GM23338 (cell line): ENCODE data around the gene TASOR2. TPM values are rescaled to one million over a fixed set of nuclear protein-coding genes. Genes with fewer than 3 reads are reported as not detected.

ENCODE experiments used
- ATAC-seq: fragments of 200-7000 bp; cut with Tn5 transposase; 3 replicates; pipeline ENCODE4 v1.9.1; 2020
- DNase-seq: peaks from one replicate; pipeline ENCODE4 v3.0.0-alpha.2; 2015; ENCODE audit warnings: low spot score
- H2AFZ ChIP-seq: fragments of 200-600 bp; sonication (generic); 2 replicates; pipeline ENCODE4 v1.8.0; 2016; ENCODE audit warnings: antibody characterized with exemption, mild to moderate bottlenecking, moderate library complexity
- H3F3A ChIP-seq: fragments of 200-600 bp; sonication (generic); replicated peaks from 2 replicates; pipeline ENCODE4 v1.8.0; 2017; ENCODE audit warnings: antibody characterized with exemption, mixed run types, low read depth
- H3K27ac ChIP-seq: fragments of 200-600 bp; sonication (generic); 2 replicates; pipeline ENCODE4 v1.6.1; 2016; ENCODE audit warnings: low read depth
- H3K27me3 ChIP-seq: fragments of 200-600 bp; sonication (generic); 2 replicates; pipeline ENCODE4 v1.8.0; 2016; ENCODE audit warnings: mild to moderate bottlenecking, mixed run types, moderate library complexity; ENCODE audit not compliant: insufficient read depth
- H3K36me3 ChIP-seq: fragments of 200-600 bp; sonication (generic); 2 replicates; pipeline ENCODE4 v1.8.0; 2016; ENCODE audit warnings: mild to moderate bottlenecking; ENCODE audit not compliant: insufficient read depth
- H3K4me1 ChIP-seq: fragments of 200-600 bp; sonication (generic); 2 replicates; pipeline ENCODE4 v1.8.0; 2016; ENCODE audit warnings: mild to moderate bottlenecking, moderate library complexity; ENCODE audit not compliant: insufficient read depth
- H3K4me2 ChIP-seq: fragments of 200-600 bp; sonication (generic); 2 replicates; pipeline ENCODE4 v1.7.1; 2017; ENCODE audit warnings: mixed run types
- H3K4me3 ChIP-seq: fragments of 200-600 bp; sonication (generic); 2 replicates; pipeline ENCODE4 v1.6.1; 2016; ENCODE audit warnings: mixed run types
- H3K79me2 ChIP-seq: fragments of 200-600 bp; sonication (generic); replicated peaks from 2 replicates; pipeline ENCODE4 v1.8.0; 2017; ENCODE audit warnings: mild to moderate bottlenecking; ENCODE audit not compliant: insufficient read depth
- H3K9me2 ChIP-seq: fragments of 200-600 bp; sonication (generic); 2 replicates; pipeline ENCODE4 v1.8.0; 2017; ENCODE audit not compliant: insufficient read depth
- H4K20me1 ChIP-seq: fragments of 200-600 bp; sonication (generic); replicated peaks from 2 replicates; pipeline ENCODE4 v1.8.0; 2017; ENCODE audit warnings: mild to moderate bottlenecking; ENCODE audit not compliant: insufficient read depth
- H3K27ac Mint-ChIP-seq: 2 replicates; pipeline ENCODE4 v1.8.0; 2020; ENCODE audit warnings: inconsistent platforms, mild to moderate bottlenecking, moderate library complexity, mixed read lengths
- H3K27me3 Mint-ChIP-seq: 3 replicates; pipeline ENCODE4 v1.8.0; 2022; ENCODE audit warnings: low read depth, mild to moderate bottlenecking, moderate library complexity, mixed read lengths, inconsistent platforms; ENCODE audit not compliant: insufficient read depth, poor library complexity
- H3K36me3 Mint-ChIP-seq: 3 replicates; pipeline ENCODE4 v1.8.0; 2021; ENCODE audit warnings: low read depth, mild to moderate bottlenecking, inconsistent platforms, moderate library complexity, mixed read lengths
- H3K4me1 Mint-ChIP-seq: 3 replicates; pipeline ENCODE4 v1.8.0; 2020; ENCODE audit warnings: mild to moderate bottlenecking, inconsistent platforms, mixed read lengths
- H3K4me3 Mint-ChIP-seq: 3 replicates; pipeline ENCODE4 v1.8.0; 2021; ENCODE audit warnings: moderate library complexity, mild to moderate bottlenecking, inconsistent platforms, mixed read lengths
- H3K9me3 Mint-ChIP-seq: 3 replicates; pipeline ENCODE4 v1.8.0; 2020; ENCODE audit warnings: moderate library complexity, mild to moderate bottlenecking, inconsistent platforms, mixed read lengths
- CREB1 ChIP-seq: fragments of 250-450 bp; sonication (Bioruptor Pico); IDR thresholded peaks from 2 replicates; pipeline ENCODE4 v1.5.0; 2020; ENCODE audit warnings: low read depth, mild to moderate bottlenecking, moderate library complexity
- EZH2 ChIP-seq: fragments of 200-600 bp; sonication (generic); IDR thresholded peaks from one replicate; pipeline ENCODE4 v1.8.0; 2017; ENCODE audit warnings: antibody characterized with exemption, mild to moderate bottlenecking, low read depth; ENCODE audit not compliant: unreplicated experiment
- EZH2phosphoT487 ChIP-seq: fragments of 200-600 bp; sonication (generic); IDR thresholded peaks from one replicate; pipeline ENCODE4 v1.8.1; 2018; ENCODE audit warnings: antibody characterized with exemption; ENCODE audit not compliant: unreplicated experiment
- NANOG ChIP-seq: IDR thresholded peaks from 2 replicates; pipeline ENCODE4 v1.6.1; 2016; ENCODE audit warnings: antibody characterized with exemption, borderline replicate concordance
- POLR2AphosphoS5 ChIP-seq: IDR thresholded peaks from 2 replicates; pipeline ENCODE4 v1.6.1; 2016; ENCODE audit warnings: antibody characterized with exemption, low read depth
- STAT1 ChIP-seq: IDR thresholded peaks from one replicate; pipeline ENCODE4 v1.6.1; 2016; ENCODE audit warnings: antibody characterized with exemption; ENCODE audit not compliant: unreplicated experiment
- ZNF114 ChIP-seq: fragments of 250-450 bp; sonication (Bioruptor Pico); IDR thresholded peaks from 2 replicates; pipeline ENCODE4 v1.5.0; 2020; ENCODE audit warnings: mild to moderate bottlenecking, moderate library complexity
- ZNF331 ChIP-seq: fragments of 250-450 bp; sonication (Bioruptor Pico); IDR thresholded peaks from 2 replicates; pipeline ENCODE4 v1.5.0; 2020; ENCODE audit warnings: low read depth, mild to moderate bottlenecking, moderate library complexity
- polyA plus RNA-seq: library from polyadenylated mRNA; unstranded; fragments of >200 nt; fragmentation: Nextera tagmentation; extraction: Ambion mirVana; gene quantifications from 2 replicates; pipeline ENCODE4 v1.2.1, GENCODE V29; 2016
- total RNA-seq: library from RNA; depleted of rRNA; stranded (reverse); fragments of >200 nt; shearing (Covaris generic); gene quantifications from 2 replicates; pipeline ENCODE4 v1.2.3, GENCODE V29; 2014
- TF ChIP-seq, protein P1 (sequence below): fragments of 250-450 bp; sonication (Bioruptor Pico); IDR thresholded peaks from 2 replicates; pipeline ENCODE4 v1.5.0; 2020; ENCODE audit warnings: mild to moderate bottlenecking, moderate library complexity
- TF ChIP-seq, protein P2 (sequence below): IDR thresholded peaks from one replicate; pipeline ENCODE4 v1.6.1; 2018; ENCODE audit warnings: antibody characterized with exemption; ENCODE audit not compliant: unreplicated experiment
- TF ChIP-seq, protein P3 (sequence below), 2 experiments: fragments of 200-600 bp in 1 of 2; sonication (generic) in 1 of 2; conservative IDR thresholded peaks; 2 replicates each; pipeline versions ENCODE4 v1.5.1 to v1.6.1; 2016 to 2017; ENCODE audit warnings: antibody characterized with exemption in 2 of 2, low read depth in 2 of 2, mild to moderate bottlenecking in 2 of 2, moderate library complexity in 1 of 2

TASOR2 gene
- total and polyA plus RNA-seq, 2 experiments from 2014 or later = 45.2 to 110 TPM

DNA sequence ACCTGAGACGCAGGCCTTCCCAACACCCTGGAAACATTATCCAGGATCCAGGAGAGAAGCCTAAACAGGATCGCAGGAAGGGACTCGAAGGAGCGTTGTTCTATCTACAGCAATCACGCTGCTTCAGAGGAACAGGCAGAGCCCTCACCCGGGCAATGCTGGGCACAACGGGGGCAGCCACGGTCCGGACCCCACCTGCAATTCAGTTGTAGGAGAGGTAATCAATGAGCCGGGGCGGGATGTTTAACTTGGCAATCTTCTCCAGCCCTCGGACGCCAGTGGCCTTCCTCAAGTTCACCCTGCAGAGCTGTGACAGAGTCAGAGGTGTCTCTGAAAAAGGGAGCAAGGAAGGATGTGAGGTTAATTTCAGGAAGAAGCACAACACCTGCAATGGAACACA lies 44.1 kb upstream of the TASOR2 start:
- Histone ChIP-seq H3K9me2 (no peaks in the 10 kb centered on the region), H3K4me1 (no peaks in the 10 kb centered on the region), H4K20me1 (no peaks in the 10 kb centered on the region), H3K4me2 (no peak overlapping the region), H3K79me2 (no peaks in the 10 kb centered on the region), H3K36me3 (no peaks in the 10 kb centered on the region), H2AFZ (no peak overlapping the region), H3K27ac (no peak overlapping the region), H3F3A (no peaks in the 10 kb centered on the region), H3K27me3 (no peaks in the 10 kb centered on the region), H3K4me3 (no peak overlapping the region)
- Mint-ChIP-seq H3K36me3 (peaks cover 47% of the 10 kb centered on the region), H3K4me1 (no peaks in the 10 kb centered on the region), H3K27me3 (peaks cover 9% of the 10 kb centered on the region), H3K27ac (no peak overlapping the region), H3K9me3 (no peaks in the 10 kb centered on the region), H3K4me3 (no peak overlapping the region)
- no peak for DNase-seq
- TF ChIP-seq, protein P1, sequence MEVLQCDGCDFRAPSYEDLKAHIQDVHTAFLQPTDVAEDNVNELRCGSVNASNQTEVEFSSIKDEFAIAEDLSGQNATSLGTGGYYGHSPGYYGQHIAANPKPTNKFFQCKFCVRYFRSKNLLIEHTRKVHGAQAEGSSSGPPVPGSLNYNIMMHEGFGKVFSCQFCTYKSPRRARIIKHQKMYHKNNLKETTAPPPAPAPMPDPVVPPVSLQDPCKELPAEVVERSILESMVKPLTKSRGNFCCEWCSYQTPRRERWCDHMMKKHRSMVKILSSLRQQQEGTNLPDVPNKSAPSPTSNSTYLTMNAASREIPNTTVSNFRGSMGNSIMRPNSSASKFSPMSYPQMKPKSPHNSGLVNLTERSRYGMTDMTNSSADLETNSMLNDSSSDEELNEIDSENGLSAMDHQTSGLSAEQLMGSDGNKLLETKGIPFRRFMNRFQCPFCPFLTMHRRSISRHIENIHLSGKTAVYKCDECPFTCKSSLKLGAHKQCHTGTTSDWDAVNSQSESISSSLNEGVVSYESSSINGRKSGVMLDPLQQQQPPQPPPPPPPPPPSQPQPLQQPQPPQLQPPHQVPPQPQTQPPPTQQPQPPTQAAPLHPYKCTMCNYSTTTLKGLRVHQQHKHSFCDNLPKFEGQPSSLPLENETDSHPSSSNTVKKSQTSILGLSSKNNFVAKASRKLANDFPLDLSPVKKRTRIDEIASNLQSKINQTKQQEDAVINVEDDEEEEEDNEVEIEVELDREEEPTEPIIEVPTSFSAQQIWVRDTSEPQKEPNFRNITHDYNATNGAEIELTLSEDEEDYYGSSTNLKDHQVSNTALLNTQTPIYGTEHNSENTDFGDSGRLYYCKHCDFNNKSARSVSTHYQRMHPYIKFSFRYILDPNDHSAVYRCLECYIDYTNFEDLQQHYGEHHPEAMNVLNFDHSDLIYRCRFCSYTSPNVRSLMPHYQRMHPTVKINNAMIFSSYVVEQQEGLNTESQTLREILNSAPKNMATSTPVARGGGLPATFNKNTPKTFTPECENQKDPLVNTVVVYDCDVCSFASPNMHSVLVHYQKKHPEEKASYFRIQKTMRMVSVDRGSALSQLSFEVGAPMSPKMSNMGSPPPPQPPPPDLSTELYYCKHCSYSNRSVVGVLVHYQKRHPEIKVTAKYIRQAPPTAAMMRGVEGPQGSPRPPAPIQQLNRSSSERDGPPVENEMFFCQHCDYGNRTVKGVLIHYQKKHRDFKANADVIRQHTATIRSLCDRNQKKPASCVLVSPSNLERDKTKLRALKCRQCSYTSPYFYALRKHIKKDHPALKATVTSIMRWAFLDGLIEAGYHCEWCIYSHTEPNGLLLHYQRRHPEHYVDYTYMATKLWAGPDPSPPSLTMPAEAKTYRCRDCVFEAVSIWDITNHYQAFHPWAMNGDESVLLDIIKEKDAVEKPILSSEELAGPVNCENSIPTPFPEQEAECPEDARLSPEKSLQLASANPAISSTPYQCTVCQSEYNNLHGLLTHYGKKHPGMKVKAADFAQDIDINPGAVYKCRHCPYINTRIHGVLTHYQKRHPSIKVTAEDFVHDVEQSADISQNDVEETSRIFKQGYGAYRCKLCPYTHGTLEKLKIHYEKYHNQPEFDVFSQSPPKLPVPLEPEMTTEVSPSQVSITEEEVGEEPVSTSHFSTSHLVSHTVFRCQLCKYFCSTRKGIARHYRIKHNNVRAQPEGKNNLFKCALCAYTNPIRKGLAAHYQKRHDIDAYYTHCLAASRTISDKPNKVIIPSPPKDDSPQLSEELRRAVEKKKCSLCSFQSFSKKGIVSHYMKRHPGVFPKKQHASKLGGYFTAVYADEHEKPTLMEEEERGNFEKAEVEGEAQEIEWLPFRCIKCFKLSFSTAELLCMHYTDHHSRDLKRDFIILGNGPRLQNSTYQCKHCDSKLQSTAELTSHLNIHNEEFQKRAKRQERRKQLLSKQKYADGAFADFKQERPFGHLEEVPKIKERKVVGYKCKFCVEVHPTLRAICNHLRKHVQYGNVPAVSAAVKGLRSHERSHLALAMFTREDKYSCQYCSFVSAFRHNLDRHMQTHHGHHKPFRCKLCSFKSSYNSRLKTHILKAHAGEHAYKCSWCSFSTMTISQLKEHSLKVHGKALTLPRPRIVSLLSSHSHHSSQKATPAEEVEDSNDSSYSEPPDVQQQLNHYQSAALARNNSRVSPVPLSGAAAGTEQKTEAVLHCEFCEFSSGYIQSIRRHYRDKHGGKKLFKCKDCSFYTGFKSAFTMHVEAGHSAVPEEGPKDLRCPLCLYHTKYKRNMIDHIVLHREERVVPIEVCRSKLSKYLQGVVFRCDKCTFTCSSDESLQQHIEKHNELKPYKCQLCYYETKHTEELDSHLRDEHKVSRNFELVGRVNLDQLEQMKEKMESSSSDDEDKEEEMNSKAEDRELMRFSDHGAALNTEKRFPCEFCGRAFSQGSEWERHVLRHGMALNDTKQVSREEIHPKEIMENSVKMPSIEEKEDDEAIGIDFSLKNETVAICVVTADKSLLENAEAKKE (CRISPR knock-in tag) = no peak
- no peak for ATAC-seq

DNA sequence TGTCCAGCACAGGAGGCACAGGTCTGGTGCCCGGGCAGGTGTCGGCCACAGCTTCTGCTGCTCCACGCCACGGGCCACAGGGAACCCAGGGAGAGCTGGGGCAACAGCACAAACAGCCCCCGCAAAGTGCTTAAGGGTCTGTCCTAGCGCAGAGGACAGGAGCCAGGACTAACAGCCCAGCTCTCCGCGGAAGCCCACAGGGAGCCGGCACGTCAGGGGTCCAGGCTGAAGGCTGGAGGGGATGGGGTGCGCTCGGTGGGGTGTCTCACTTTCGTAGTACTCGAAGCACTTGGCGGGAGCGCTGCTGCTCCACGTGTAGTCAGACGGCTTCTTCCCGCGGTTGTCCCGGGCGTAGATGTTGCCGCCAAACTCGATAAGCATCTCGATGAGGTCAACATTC lies 43.1 kb upstream of the TASOR2 start:
- no peak overlapping the region; the same call in 1 of the 2 replicates for H3K27ac Mint-ChIP-seq
- no peak overlapping the region for H3K4me3 Mint-ChIP-seq
- H3K36me3 Mint-ChIP-seq = peaks cover 49% of the 10 kb centered on the region
- TF ChIP-seq, protein P2, sequence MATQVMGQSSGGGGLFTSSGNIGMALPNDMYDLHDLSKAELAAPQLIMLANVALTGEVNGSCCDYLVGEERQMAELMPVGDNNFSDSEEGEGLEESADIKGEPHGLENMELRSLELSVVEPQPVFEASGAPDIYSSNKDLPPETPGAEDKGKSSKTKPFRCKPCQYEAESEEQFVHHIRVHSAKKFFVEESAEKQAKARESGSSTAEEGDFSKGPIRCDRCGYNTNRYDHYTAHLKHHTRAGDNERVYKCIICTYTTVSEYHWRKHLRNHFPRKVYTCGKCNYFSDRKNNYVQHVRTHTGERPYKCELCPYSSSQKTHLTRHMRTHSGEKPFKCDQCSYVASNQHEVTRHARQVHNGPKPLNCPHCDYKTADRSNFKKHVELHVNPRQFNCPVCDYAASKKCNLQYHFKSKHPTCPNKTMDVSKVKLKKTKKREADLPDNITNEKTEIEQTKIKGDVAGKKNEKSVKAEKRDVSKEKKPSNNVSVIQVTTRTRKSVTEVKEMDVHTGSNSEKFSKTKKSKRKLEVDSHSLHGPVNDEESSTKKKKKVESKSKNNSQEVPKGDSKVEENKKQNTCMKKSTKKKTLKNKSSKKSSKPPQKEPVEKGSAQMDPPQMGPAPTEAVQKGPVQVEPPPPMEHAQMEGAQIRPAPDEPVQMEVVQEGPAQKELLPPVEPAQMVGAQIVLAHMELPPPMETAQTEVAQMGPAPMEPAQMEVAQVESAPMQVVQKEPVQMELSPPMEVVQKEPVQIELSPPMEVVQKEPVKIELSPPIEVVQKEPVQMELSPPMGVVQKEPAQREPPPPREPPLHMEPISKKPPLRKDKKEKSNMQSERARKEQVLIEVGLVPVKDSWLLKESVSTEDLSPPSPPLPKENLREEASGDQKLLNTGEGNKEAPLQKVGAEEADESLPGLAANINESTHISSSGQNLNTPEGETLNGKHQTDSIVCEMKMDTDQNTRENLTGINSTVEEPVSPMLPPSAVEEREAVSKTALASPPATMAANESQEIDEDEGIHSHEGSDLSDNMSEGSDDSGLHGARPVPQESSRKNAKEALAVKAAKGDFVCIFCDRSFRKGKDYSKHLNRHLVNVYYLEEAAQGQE = no peak
- TF ChIP-seq ZNF331 (CRISPR knock-in tag) = no peak
- TF ChIP-seq NANOG = no peak
- TF ChIP-seq POLR2AphosphoS5 = no peak
- TF ChIP-seq ZNF114 (CRISPR knock-in tag) = no peak
- TF ChIP-seq, protein P3, sequence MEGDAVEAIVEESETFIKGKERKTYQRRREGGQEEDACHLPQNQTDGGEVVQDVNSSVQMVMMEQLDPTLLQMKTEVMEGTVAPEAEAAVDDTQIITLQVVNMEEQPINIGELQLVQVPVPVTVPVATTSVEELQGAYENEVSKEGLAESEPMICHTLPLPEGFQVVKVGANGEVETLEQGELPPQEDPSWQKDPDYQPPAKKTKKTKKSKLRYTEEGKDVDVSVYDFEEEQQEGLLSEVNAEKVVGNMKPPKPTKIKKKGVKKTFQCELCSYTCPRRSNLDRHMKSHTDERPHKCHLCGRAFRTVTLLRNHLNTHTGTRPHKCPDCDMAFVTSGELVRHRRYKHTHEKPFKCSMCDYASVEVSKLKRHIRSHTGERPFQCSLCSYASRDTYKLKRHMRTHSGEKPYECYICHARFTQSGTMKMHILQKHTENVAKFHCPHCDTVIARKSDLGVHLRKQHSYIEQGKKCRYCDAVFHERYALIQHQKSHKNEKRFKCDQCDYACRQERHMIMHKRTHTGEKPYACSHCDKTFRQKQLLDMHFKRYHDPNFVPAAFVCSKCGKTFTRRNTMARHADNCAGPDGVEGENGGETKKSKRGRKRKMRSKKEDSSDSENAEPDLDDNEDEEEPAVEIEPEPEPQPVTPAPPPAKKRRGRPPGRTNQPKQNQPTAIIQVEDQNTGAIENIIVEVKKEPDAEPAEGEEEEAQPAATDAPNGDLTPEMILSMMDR (conservative IDR thresholded peaks at IDR 0.05; ENCODE audit: low read depth in 2 of 2) = no peak
- TF ChIP-seq EZH2phosphoT487 = no peak
- TF ChIP-seq CREB1 (CRISPR knock-in tag) = no peak
- TF ChIP-seq STAT1 = no peak
- TF ChIP-seq EZH2 = no peak

More for the DNA sequence above, 43.1 kb upstream of the TASOR2 start:
- H3K4me3 ChIP-seq = no peak overlapping the region
- DNase-seq = no peak
- no peaks in the 10 kb centered on the region for H3K4me1 ChIP-seq
- H3K4me2 ChIP-seq = no peak overlapping the region
- H4K20me1 ChIP-seq = no peaks in the 10 kb centered on the region
- Mint-ChIP-seq H3K4me1 (no peaks in the 10 kb centered on the region), H3K27me3 (peaks cover 8% of the 10 kb centered on the region), H3K9me3 (no peaks in the 10 kb centered on the region)
- H3K36me3 ChIP-seq = no peaks in the 10 kb centered on the region
- no peaks in the 10 kb centered on the region for H3F3A ChIP-seq
- H3K79me2 ChIP-seq = no peaks in the 10 kb centered on the region
- no peaks in the 10 kb centered on the region for H3K27me3 ChIP-seq
- H3K9me2 ChIP-seq = no peaks in the 10 kb centered on the region
- ATAC-seq = no peak
- H3K27ac ChIP-seq = no peak overlapping the region
- H2AFZ ChIP-seq = no peak overlapping the region
